Activated CD8-positive, alpha-beta memory T cell treated with anti-CD3 and anti-CD28 coated beads, Interleukin-2, amount 50 U/mL, for 4 hours (primary cell): ENCODE measurements around the gene DLX1.
A peak's percentile ranks its signal among the peaks of the same experiment; 100 is the strongest.
"Not testable (repeated sequence)": the region's sequence is repeated elsewhere in the genome, so short reads cannot be mapped to it uniquely, and the experiment has no call there.

Experiments
- DNase-seq: peaks from one replicate; pipeline ENCODE4 v3.0.0-alpha.2; 2020

DLX1 gene

GRCh38 chr2:172099472-172100079, 14.3 kb downstream of the DLX1 start:
- DNase-seq: no peak

- DNase-seq: no peak
These were observed 15.0 kb downstream of the DLX1 start for GRCh38 chr2:172100080-172100934.

- DNase-seq: no peak
These were observed 15.9 kb downstream of the DLX1 start for GRCh38 chr2:172100935-172101820.

GRCh38 chr2:172101821-172102390, 16.6 kb downstream of the DLX1 start:
- no peak for DNase-seq

GRCh38 chr2:172102391-172103359, 17.4 kb downstream of the DLX1 start, which contains the start of gene DLX2:
Gene DLX2, minus strand, starts transcription at chr2:172102900. Its CDS starts 362 bp downstream, at chr2:172102538.
- DNase-seq: peak; percentile 61

- DNase-seq: peak; percentile 74
These were observed 18.4 kb downstream of the DLX1 start for GRCh38 chr2:172103471-172104272.

- no peak for DNase-seq
These were observed 20.3 kb downstream of the DLX1 start for GRCh38 chr2:172105471-172106107.

GRCh38 chr2:172106108-172106961, 21.0 kb downstream of the DLX1 start:
- DNase-seq: peak; percentile 51

GRCh38 chr2:172107690-172108586, 22.6 kb downstream of the DLX1 start:
- no peak for DNase-seq

- no peak for DNase-seq
These were observed 23.3 kb downstream of the DLX1 start for GRCh38 chr2:172108587-172108930.

GRCh38 chr2:172109256-172109987, 24.1 kb downstream of the DLX1 start:
- DNase-seq: no peak

GRCh38 chr2:172109988-172110811, 24.9 kb downstream of the DLX1 start:
- no peak for DNase-seq

GRCh38 chr2:172113617-172114016, 28.3 kb downstream of the DLX1 start:
- DNase-seq: no peak

GRCh38 chr2:172114176-172114575, 28.9 kb downstream of the DLX1 start:
- DNase-seq: not testable (repeated sequence)

GRCh38 chr2:172114579-172114978, 29.3 kb downstream of the DLX1 start:
- DNase-seq: no peak

- DNase-seq: no peak
These were observed 30.8 kb downstream of the DLX1 start for GRCh38 chr2:172116107-172116506.

- no peak for DNase-seq
These were observed 33.8 kb downstream of the DLX1 start for GRCh38 chr2:172119089-172119488.
